NK-92 (cell line): Measurements from ENCODE around the gene INPP5B.
A peak's percentile ranks its signal among the peaks of the same experiment; 100 is the strongest.
"Not testable (repeated sequence)": the region's sequence is repeated elsewhere in the genome, so short reads cannot be mapped to it uniquely, and the experiment has no call there.

Source experiments
- DNase-seq: peaks from one replicate; lab custom pipeline; 2025; ENCODE audit not compliant: unreplicated experiment; lab: John Stamatoyannopoulos, UW

Gene INPP5B

DNA sequence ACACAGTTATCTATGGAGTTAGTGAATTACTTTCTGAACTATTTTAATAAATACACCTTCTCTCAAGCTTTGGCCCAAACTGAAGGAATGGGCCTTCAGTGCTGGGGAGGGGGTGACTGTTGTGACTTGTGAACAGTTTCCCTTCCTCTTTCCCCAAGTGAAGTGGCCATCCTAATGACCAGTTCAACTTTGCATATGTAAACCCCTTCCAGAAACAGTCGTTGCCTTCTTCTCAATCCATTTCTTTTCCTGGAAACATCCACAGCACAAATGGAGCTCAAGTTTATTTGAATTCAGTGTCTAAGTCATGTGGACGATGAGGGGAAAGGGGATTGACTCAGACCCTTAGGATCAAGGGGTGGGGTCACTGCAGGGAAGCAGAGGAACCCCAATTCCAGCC lies 1.3 kb upstream of the INPP5B start:
- no peak for DNase-seq

DNA sequence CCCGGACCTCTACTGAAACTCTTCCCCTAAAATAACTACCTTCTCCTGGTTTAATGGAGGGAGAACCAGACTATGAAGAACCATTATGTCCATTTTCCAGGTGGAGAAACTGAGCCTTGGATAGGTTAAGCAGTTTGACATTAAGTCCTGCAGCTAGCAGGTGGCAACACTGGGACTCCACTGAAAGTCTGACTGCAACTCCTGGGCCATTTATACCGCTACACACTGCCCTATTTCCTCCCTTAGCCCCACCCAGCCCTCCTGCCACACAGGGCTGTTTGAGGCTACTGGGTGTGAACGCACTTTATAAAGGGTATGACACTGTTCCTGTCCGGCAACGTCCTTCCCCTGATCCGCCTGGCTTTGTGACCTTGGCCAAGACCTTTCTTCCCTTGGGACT lies 511 bp upstream of the INPP5B start:
- DNase-seq, result no peak

DNA sequence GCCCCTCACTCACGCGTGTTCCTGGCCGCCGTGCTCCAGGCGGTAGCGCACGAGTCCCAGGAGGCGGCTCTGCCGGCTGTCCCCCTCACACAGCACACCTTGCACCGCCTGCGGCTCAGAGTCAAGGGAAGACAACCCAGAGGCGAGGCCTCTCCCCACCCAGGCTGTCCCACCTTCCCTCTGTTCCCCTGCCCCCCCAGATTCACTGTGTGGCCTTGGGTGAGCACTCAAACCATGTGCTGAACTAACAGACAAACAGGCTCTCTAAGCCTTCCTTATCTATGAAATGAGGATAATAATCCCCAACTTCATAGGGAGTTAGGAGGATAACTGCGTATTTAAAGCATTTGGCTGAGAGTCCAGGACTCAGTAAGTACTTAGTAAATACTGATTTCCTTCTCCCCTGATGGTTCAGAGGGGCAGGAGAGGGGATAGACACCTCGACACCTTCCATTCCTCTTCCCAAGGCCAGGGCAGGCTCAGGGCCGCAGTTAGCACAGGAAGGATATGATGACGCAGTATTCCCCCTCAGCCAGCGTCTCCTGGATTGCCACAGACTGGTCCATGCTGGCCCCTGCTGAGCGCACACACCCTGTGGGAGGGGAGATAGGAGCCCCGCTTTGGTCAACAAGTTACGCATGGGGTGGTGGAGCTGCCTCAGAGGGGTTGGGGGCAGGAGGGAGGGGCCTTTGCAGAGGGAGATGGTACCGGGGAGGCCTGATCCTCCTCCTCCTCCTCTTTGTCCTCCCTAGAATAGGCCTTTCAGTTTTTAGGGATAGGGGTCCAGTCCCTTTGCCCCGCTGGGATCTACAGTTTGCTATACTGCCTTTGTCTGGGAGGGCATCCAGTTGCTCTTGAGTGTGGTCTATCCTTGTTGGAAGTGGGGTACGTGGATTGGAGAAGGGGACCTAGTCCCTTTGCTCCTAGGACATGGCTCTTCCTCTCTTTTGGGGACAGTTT lies 830 bp downstream of the INPP5B start:
- DNase-seq, result no peak

DNA sequence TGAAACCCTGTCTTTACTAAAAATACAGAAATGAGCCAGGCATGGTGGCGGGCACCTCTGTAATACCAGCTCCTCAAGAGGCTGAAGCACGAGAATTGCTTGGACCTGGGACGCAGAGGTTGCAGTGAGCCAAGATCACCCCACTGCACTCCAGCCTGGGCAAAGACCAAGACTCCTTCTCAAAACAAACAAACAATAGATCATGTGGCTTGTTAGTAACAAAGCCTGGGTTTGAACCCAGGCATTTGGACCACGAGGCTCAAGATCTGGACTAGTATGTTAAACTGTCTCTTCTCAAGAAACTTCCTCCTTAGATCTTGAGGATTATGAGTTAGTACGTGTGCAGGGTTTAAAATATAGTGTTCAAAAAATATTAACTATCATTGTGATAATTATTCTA lies 1.6 kb downstream of the INPP5B start:
- DNase-seq, result no peak

DNA sequence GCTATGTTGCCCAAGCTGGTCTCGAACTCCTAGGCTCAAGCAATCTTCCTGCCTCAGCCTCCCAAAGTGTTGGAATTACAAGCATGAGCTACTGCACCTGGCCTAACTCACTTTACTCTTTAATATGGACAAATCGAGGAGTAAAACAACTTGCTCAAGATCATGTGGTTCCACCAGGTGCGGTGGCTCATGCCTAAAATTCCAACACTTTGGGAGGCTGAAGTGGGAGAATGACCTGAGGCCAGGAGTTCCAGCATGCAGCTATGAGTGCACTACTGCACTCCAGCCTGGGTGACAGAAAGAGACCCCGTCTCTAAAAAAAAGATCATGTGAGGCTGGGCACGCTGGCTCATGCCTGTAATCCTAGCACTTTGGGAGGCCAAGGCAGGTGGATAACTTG lies 2.0 kb downstream of the INPP5B start:
- DNase-seq, result no peak

DNA sequence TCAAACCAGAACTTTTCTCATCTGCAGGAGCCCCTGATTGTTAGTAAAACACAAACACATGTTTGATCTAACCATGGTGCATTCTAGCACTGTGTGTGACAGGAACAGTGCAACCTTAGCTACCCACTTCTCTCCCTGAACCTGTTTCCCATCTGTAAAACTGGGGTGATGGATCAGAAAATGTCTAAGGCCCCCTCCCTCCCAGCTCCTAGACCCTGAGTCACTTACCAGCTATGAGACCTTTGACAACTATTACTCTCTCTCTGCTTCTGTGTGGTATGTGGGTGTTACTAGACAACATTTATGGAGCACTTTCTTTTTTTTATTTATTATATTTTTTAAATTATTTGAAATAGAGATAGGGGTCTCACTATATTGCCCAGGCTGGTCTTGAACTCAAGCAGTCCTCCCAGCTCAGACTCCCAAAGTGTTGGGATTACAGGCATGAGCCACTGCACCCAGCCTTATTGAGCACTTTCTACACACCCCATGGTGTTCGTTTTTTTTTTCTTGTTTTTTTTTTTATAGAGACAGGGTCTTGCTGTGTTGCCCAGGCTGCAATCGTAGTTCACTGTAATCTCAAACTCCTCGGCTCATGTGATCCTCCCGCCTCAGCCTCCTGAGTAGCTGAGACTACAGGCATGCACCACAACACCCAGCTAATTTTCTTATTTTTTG lies 2.6 kb downstream of the INPP5B start:
- no peak for DNase-seq

DNA sequence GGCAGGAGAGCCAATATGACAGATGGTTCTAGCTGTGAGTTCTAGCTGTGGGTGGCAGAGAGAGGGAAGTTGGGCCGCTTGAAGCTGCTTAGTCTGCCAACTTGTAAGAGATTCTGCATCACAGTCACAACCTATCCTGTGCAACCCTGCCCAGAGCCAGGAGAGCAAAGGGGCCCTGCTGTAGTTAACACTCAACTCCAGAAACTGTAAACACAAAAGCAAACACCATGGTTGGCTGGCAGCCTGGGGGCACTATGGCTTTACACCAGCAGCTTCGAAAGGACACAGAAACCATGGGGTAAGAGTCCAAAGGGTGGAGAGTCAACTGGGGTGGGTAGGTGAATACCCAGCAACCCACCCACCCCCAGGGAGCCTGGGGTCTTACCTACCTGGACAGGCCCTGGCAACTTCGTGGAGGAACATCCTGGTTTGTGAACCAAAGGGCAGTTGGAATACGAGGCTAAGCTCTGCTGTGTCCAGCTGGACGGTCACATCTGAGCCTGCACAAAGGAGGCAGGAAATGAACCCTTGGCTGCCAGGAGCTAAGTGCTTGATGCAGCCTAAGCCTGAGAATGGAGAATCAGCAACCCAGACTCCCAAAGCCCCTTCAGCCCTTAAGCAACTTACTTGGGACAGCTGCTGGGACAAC lies 6.4 kb downstream of the INPP5B start:
- no peak for DNase-seq

DNA sequence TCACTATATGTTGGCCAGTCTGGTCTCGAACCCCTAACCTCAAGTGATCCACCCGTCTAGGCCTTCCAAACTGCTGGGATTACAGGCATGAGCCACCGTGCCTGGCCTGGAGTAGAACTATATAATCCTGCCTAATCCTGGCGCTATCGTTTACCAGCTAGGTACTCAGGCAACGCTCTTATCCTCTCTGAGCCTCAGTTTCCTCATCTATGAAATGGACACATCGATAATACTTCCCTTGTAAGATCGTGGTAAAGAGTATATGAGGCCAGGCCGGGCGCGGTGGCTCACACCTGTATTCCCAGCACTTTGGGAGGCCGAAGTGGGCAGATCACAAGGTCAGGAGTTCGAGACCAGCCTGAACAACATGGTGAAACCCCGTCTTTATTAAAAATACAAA lies 10.1 kb downstream of the INPP5B start:
- DNase-seq, result not testable (repeated sequence)

DNA sequence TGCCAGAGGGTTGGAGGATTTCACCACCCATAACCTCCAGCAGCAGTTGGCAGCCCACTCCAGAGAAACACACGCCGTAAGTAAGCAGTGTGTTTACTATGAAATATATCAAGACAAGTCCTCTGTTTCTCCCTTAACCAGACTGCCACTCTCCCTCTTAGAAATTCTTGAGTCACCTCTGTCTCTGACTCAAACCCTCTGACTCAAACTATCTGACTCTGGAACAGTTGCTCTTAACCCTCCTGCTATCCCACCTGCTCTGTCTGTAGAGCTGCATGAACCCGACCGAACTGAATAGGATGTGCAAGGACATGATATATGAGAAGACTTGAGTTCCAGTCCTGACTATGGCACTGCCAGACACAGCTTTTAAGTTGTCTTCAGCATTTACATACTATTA lies 14.1 kb downstream of the INPP5B start:
- no peak for DNase-seq

DNA sequence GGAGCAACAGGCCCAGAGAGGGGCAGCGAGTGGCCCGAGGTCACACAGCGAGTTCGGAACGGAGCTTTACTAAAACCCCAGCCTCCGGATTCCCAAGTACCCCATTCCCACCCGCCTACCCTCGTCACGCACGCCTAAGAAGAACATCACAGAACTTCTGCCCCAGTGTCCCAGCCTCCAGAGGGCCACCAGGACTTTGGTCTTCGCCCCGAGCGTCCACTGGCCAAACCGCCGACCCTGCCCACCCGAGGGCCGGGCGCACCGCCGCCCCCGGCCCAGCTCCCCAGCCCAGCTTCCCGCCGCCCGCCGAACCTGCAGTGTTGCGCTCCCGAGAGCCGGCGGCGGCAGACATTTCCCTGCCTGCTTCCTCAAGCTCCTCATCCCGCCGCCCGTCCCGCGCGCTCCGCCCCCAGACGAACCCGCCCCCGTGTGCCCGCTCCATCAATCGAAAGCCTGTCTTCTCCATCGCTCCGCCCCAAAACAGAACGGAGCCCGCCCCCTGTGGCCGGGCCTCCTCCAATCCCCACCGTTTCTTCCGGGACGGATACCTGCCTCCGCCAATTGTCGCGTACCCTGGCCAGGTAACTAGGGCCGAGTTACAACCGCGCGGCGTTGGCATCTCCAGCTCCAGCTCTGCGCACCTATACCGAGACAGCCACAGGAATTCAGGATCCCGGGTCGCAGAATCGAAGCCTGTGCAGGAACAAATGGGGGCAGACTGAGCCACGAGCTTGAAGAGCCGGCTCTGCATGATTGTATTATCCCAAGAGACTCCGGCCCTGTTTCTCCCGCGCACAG lies 15.3 kb downstream of the INPP5B start:
- peak; percentile 66 for DNase-seq

DNA sequence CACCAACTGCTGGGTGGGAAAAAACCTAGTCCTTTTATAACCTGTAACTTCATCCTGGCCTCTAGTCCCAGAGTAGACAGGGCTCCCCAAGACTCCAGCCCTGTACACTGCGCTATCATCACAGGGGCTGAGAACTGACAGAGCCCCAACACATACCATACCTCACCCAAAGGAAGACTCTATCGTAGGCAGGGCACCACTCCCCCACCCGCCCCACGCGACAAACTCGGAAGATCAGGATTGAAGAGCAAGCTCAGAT lies 15.8 kb downstream of the INPP5B start:
- no peak for DNase-seq

DNA sequence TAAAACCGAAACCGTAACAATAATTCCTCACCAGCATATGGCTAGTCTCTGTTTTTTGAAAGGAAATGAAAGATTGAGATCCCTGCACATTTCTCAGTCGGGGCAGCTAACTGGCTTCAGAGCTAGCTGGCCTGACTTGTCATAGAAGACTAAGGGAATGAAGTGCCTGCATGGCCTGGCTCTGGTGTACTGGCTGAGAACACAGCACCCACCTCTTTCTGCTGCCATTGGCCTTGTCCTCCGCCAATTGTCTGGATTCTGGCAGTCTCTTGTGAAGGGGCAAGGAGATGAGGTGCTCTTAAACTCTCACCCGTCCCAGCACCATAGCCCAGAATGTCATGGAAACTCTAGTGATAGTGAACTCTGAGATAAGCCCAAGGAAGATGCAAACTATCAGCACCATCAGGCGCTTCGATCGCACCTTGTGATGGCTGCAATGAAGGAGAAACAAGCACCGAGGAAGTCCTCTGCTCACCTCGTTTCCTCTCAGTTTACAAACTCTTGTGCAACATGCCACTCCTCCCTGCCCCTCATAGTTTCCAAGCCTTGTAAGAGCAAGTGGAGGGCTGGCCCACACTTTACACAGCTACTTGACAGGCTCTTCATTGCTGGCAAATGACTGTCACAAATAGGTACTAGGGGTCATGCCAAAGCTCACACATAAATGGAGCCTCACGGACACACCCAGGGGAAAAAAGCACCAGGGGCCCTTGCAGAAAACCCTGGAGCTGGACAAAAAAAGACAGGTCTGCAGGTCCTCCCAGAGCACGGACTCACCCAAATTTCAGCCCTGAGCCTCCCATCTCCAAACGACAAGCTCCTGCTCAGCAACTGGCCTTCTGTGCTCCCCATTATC lies 16.4 kb downstream of the INPP5B start:
- DNase-seq, result no peak

DNA sequence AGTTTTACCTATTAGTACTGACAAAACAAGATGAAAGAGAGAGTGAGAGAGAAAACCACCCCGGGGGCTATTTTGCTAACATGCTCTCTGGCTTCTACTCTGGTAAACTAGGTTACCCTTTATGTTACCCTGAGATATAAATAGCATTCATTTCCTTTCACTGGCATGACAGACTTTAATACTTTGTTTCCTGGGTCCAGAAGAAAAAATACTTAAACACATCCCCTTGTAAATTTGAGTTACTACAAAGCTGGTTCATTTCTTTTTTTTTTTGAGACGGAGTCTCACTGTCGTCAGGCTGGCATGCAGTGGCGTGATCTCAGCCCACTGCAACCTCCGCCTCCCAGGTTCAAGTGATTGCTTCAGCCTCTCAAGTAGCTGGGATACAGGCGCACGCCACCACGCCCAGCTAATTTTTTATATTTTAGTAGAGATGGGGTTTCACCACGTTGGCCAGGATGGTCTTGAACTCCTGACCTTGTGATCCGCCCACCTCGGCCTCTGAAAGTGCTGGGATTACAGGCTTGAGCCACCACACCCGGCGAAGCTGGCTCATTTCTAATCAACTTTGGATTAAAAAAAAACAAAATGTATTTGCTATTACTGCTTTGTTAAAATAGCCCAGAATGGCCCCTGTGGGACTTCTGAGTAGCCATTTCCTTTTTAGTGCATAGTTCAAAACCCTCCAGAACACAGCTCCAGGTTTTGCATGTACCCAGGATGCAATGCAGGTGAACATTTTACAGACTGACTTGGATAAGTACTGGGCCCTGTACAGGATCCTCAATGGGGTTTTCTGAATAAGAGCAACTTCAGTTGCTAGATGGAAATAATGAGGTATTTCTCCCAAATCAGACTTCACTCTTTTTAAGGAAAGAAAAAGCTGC lies 20.6 kb downstream of the INPP5B start:
- no peak for DNase-seq

DNA sequence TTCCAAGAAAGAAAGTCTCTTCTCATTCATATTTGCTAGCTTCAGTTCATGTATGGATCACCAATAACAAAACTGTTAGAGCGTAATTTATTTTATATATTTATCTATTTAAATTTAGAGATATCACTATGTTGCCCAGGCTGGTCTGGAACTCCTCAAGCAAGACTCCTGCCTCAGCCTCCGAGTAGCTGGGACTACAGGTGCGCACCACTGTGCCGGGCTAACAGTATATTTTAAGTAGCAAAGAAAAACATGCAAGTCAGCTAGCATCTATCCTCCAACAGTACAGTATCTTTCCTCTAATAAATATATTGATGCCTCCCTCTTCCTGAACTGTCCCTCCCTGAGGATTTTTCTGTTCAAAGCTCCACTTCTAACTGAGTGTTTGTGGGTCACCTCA lies 21.5 kb downstream of the INPP5B start:
- no peak for DNase-seq

DNA sequence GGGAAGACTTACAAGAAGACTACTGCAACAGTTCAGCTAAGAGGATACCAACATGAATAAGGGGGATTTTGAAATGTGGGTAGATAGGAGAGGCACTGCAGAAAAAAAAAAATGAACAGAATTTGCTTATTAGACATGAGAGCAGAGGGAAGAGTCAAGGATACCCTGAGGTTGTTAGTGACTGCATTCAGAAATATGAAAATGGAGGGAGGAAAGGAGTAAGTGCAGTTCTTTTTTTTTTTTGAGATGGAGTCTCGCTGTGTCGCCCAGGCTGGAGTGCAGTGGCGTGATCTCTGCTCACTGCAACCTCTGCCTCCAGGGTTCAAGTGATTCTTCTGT lies 23.3 kb downstream of the INPP5B start:
- DNase-seq, result no peak

DNA sequence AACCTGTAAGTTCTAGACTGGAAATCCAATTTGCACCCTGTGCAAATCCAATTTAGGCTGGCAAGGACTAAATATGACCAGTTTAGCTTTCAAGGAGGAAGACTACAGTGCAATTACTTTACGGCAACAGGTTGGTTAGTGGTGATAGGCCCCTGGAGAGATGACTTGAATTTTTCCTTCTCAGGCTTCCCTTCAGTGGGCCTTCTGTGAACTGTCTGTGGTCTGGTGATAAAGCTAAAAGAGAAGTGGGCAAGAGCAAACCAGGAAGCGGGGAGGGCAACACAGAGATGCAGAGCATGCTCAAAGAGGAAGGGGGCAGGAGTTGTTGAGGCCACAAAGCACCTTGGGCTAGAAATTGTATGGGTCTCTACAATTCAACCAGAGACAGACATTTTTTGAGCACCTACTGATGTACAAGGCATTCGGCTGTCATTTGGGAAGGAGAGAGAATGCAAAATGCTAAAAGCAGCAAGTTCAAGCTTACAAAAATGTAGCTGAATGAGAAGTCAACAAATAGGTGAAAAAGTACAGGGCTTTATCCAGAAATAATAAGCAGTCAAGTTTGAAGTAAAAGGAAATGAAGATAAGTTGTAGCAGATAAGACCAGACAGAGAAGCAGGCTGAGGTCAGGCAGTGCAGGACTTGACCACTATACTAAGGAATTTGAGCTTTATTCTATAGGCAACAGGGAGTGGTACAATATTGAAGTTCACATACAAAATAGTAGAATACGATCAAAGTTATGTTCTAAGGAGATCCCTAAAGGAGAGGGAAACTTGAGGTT lies 23.9 kb downstream of the INPP5B start:
- DNase-seq, result no peak

DNA sequence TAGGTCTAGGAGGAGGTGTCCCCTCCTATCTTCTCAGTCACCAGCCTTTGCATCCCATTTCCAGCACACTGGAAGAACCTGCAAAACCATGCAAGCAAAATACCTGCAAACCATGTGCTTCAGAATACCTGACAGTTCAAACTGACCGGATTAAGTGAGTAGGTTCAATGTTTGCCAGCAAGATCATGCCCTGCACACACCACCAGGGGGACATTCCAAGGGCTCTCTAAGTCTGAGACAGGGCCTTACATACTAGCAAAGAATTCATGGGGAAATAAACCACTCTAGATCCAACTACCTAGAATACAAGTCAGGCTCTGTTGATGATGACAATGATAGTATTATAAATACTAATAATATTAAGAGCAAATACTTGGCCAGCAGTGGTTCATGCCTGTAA lies 27.6 kb downstream of the INPP5B start:
- DNase-seq, result no peak

DNA sequence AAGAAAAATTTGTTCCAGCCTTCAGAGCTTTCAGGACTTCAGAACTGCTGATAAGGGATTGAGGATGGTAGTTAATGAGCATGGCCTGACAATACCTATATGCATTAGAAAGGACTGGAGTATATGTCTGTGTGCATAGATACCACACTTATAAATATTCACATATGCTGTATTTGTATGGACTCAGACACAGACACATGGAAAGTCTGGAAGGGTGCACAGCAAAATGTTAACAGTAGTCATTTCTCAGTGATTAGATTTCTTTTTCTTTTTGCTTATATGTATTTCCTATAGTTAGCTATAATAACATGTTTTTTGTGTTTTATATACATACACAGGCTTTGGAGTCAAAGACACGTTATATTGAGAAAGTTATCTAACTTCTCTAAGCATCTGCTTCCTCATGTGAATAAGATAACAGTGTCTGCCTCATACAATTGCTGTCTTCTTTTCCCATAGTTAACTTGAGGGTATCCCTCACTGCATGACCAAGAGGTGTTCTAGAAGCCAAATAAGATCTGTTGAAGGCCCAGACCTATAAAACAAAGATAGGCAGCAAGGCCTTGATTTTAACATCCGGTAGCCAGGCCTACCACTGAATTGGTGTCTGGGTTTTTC lies 31.3 kb downstream of the INPP5B start:
- DNase-seq, result no peak
